HG02885 (cell line): ENCODE data around the gene PCDHGA8.
"Not testable (repeated sequence)": the region's sequence is repeated elsewhere in the genome, so short reads cannot be mapped to it uniquely, and the experiment has no call there.

ENCODE experiments used
- ATAC-seq: cut with Tn5 transposase; IDR thresholded peaks from one replicate; pipeline ENCODE4 v1.9.1; 2021; ENCODE audit warnings: mild to moderate bottlenecking; ENCODE audit not compliant: unreplicated experiment, poor library complexity

PCDHGA8 gene

DNA sequence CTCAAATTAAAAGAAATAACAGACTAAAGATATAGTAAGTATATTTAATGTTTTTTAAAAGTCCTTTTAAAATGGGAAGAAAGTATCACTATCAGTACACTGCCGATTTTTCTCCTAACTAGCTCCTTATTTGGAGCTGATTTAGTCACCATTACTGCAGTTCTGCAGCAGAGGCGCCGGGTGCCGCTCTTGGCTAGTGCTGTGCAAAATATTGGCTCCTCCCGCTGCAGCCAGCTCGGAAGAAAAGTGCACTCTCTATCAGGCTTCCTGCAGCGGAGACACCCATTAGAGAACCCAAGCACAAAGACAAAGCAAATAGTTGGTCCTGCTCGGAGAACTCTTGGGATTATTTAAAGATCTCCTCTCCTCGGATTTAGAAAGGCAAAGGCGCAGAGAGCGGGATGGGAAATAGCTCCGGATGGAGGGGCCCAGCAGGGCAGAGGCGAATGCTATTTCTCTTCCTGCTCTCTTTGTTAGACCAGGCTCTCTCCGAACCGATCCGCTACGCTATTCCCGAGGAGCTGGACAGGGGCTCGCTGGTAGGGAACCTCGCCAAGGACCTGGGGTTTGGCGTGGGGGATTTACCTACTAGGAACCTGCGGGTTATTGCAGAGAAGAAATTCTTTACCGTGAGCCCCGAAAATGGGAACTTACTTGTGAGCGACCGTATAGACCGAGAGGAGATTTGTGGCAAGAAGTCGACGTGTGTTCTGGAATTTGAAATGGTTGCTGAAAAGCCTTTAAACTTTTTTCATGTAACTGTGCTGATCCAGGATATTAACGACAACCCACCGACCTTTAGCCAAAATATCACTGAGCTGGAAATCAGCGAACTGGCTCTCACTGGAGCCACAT lies 22.2 kb upstream of the PCDHGA8 start, which contains the start of gene PCDHGB3:
Gene PCDHGB3, plus strand, starts transcription at position 249 of the 855 bp plus-strand sequence. Its CDS starts 153 bp downstream, at position 402.
- peak; percentile 97 for ATAC-seq

DNA sequence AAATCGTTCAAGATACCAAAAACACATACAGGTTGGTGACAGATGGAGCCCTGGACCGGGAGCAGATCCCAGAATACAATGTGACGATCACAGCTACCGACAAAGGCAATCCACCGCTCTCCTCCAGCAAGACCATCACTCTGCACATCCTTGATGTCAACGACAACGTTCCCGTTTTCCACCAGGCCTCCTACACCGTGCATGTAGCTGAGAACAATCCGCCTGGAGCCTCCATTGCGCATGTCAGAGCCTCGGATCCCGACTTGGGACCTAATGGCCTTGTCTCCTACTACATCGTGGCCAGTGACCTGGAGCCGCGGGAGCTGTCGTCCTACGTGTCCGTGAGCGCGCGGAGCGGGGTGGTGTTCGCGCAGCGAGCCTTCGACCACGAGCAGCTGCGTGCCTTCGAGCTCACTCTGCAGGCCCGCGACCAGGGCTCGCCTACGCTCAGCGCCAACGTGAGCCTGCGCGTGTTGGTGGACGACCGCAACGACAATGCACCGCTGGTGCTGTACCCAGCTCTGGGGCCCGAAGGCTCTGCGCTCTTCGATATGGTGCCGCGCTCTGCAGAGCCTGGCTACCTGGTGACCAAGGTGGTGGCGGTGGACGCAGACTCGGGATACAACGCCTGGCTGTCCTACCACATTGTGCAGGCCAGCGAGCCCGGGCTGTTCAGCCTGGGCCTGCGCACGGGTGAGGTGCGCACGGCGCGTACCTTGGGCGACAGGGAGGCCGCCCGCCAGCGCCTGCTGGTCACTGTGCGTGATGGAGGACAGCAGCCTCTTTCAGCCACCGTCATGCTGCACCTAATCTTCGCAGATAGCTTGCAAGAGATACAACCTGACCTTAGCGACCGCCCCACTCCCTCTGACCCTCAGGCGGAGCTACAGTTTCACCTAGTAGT lies 20.6 kb upstream of the PCDHGA8 start:
- ATAC-seq: no peak

DNA sequence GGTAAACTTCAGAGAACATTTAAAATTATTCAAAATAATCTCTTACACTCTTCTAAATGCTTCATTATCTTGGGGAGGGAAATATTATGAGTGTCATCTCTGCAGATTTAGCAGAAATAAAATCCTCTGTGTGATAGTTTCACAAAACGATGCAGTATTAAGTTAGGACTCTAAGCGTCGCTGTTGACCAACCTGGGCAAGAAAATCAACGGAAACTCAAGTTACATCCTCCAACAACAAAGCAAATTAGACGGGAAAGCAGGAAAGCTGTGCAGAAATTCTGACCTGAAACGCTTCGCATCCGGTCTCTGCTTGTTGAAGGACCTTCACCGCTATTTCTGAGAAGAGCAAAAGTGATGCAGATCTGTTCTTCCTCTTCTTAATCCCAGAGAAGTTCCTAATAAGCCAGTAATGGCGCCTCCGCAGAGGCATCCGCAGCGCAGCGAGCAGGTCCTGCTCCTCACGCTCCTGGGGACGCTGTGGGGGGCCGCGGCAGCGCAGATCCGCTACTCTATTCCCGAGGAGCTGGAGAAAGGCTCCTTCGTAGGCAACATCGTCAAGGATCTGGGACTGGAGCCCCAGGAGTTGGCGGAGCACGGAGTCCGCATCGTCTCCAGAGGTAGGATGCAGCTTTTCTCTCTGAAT lies 18.6 kb upstream of the PCDHGA8 start, which contains the start of gene PCDHGA6:
Gene PCDHGA6, plus strand, starts transcription at position 219 of the 645 bp plus-strand sequence. Its CDS starts 193 bp downstream, at position 412.
- no peak for ATAC-seq

DNA sequence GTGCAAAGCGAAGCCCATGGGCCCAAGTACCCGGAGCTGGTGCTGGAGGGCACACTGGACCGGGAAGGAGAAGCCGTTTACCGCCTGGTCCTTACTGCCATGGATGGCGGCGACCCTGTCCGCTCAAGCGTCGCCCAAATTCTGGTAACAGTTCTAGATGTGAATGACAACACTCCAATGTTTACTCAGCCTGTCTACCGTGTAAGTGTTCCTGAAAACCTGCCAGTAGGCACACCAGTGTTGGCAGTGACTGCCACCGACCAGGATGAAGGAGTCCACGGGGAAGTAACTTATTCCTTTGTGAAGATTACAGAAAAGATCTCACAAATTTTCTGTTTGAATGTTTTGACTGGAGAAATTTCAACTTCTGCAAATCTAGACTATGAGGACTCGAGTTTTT lies 17.8 kb upstream of the PCDHGA8 start:
- ATAC-seq: no peak

DNA sequence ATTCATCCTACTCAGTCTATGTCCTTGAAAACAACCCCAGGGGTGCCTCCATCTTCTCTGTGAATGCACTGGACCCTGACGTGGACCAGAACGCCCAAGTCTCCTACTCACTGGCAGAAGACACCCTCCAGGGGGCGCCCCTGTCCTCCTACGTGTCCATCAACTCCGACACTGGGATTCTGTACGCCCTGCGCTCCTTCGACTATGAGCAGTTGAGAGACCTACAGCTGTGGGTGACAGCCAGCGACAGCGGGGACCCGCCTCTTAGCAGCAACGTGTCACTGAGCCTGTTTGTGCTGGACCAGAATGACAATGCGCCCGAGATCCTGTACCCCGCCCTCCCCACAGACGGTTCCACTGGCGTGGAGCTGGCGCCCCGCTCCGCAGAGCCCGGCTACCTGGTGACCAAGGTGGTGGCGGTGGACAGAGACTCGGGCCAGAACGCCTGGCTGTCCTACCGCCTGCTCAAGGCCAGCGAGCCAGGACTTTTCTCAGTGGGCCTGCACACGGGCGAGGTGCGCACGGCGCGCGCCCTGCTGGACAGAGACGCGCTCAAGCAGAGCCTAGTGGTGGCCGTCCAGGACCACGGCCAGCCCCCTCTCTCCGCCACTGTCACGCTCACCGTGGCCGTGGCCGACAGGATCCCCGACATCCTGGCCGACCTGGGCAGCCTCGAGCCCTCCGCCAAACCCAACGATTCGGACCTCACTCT lies 16.8 kb upstream of the PCDHGA8 start:
- not testable (repeated sequence) for ATAC-seq

DNA sequence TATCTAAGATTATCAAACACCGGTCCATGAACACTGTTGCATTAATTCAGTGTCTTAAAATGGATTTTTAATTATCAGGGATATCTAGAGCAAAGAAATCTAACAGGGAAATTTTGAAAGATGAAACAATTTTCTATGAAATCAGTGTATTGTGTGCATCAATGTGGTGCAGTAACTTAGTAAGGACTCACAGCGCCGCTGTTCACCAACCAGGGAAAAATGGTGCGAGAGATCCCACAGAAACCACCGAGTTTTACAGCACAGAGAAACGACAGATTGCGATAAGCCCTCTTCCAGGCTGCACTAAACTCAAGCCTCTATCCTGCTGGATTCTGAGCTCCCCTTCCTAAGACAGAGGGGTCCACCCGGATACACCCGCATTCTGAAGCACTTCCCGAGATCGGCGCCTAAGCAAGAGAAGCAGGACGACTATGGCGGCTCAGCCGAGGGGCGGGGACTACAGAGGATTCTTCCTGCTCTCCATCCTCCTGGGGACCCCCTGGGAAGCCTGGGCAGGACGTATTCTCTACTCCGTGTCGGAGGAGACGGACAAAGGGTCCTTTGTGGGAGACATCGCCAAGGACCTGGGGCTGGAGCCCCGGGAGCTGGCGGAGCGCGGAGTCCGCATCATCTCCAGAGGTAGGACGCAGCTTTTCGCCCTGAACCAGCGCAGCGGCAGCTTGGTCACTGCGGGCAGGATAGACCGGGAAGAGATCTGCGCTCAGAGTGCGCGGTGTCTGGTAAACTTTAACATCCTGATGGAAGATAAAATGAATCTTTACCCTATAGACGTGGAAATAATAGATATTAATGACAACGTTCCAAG lies 9.8 kb upstream of the PCDHGA8 start, which contains the start of gene PCDHGA7:
Gene PCDHGA7, plus strand, starts transcription at position 274 of the 826 bp plus-strand sequence. Its CDS starts 158 bp downstream, at position 432.
- ATAC-seq: peak; percentile 85

DNA sequence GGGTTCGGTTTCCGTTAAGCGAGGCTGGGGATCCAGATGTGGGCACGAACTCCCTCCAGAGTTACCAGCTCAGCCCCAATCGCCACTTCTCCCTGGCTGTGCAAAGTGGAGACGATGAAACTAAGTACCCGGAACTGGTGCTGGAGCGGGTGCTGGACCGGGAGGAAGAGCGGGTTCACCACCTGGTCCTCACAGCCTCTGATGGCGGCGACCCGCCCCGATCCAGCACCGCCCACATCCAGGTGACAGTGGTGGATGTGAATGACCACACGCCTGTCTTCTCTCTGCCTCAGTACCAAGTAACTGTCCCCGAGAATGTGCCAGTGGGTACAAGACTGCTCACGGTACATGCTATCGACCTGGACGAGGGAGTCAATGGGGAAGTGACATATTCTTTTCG lies 9.1 kb upstream of the PCDHGA8 start:
- ATAC-seq: no peak

DNA sequence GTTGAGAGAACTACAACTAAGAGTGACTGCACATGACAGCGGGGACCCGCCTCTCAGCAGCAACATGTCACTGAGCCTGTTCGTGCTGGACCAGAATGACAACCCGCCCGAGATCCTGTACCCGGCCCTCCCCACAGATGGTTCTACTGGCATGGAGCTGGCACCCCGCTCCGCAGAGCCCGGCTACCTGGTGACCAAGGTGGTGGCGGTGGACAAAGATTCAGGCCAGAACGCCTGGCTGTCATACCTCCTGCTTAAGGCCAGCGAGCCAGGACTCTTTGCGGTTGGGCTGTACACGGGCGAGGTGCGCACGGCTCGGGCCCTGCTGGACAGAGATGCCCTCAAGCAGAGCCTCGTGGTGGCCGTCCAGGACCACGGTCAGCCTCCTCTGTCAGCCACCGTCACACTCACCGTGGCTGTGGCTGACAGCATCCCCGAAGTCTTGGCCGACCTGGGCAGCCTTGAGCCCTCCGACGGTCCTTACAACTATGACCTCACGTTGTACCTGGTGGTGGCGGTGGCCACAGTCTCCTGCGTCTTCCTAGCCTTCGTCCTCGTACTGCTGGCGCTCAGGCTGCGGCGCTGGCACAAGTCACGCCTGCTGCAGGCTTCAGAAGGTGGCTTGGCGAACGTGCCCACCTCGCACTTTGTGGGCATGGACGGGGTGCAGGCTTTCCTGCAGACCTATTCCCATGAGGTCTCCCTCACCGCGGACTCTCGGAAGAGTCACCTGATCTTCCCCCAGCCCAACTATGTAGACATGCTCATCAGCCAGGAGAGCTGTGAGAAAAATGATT lies 7.8 kb upstream of the PCDHGA8 start:
- ATAC-seq: no peak

DNA sequence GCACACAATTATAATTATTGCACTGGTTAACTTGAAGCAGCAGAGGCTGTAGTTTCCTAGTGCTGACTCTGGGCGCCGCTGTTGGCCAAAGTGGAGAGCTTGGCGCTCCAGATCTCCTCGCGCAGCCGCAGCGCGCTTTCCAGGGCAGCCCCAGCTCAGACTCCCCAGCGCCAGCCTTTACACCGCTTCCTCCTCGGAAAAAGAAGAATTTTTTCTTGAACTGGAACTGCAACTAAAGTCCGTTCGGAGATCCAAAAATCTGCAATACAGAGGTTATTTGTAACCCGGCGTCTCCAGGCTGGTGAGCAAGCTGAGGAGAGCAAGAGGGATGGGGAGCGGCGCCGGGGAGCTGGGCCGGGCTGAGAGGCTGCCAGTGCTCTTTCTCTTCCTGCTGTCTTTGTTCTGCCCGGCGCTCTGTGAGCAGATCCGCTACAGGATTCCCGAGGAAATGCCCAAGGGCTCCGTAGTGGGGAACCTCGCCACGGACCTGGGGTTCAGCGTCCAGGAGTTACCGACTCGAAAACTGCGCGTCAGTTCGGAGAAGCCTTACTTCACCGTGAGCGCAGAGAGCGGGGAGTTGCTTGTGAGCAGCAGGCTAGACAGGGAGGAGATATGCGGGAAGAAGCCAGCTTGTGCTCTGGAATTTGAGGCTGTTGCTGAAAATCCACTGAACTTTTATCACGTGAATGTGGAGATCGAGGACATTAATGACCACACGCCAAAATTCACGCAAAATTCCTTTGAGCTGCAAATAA lies 4.7 kb upstream of the PCDHGA8 start, which contains the start of gene PCDHGB4:
Gene PCDHGB4, plus strand, starts transcription at position 142 of the 755 bp plus-strand sequence. Its CDS starts 187 bp downstream, at position 329.
- peak; percentile 79 for ATAC-seq

DNA sequence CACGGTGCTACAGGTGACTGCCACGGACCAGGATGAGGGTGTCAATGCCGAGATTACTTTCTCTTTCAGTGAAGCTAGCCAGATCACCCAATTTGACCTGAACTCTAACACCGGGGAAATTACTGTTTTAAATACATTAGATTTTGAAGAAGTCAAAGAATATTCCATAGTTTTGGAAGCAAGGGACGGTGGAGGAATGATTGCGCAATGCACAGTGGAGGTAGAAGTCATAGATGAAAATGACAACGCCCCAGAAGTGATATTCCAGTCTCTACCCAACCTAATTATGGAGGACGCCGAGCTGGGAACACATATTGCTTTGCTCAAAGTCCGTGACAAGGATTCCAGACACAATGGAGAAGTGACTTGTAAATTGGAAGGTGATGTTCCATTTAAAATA lies 3.8 kb upstream of the PCDHGA8 start:
- ATAC-seq: no peak

DNA sequence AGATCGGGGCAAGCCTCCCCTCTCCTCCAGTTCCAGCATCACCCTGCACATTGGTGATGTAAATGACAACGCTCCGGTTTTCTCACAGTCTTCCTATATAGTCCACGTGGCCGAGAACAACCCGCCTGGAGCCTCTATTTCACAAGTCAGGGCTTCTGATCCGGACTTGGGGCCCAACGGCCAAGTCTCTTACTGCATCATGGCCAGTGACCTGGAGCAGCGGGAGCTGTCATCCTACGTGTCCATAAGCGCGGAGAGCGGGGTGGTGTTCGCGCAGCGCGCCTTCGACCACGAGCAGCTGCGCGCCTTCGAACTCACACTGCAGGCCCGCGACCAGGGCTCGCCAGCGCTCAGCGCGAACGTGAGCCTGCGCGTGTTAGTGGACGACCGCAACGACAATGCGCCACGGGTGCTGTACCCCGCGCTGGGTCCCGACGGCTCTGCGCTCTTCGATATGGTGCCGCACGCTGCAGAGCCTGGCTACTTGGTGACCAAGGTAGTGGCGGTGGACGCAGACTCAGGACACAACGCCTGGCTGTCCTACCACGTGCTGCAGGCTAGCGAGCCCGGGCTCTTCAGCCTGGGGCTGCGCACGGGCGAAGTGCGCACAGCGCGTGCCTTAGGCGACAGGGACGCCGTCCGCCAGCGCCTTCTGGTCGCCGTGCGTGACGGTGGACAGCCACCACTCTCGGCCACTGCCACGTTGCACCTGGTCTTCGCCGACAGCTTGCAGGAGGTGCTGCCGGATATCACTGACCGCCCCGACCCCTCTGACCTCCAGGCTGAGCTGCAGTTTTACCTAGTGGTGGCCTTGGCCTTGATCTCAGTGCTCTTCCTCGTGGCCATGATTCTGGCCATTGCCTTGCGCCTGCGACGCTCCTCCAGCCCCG lies 3.0 kb upstream of the PCDHGA8 start:
- ATAC-seq: no peak

DNA sequence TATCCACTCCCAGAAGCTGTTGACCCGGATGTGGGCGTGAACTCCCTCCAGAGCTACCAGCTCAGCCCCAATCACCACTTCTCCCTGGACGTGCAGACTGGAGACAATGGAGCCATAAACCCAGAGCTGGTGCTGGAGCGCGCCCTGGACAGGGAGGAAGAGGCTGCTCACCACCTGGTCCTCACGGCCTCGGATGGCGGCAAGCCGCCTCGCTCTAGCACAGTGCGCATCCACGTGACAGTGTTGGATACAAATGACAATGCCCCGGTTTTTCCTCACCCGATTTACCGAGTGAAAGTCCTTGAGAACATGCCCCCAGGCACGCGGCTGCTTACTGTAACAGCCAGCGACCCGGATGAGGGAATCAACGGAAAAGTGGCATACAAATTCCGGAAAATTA lies 834 bp downstream of the PCDHGA8 start:
- ATAC-seq: no peak

DNA sequence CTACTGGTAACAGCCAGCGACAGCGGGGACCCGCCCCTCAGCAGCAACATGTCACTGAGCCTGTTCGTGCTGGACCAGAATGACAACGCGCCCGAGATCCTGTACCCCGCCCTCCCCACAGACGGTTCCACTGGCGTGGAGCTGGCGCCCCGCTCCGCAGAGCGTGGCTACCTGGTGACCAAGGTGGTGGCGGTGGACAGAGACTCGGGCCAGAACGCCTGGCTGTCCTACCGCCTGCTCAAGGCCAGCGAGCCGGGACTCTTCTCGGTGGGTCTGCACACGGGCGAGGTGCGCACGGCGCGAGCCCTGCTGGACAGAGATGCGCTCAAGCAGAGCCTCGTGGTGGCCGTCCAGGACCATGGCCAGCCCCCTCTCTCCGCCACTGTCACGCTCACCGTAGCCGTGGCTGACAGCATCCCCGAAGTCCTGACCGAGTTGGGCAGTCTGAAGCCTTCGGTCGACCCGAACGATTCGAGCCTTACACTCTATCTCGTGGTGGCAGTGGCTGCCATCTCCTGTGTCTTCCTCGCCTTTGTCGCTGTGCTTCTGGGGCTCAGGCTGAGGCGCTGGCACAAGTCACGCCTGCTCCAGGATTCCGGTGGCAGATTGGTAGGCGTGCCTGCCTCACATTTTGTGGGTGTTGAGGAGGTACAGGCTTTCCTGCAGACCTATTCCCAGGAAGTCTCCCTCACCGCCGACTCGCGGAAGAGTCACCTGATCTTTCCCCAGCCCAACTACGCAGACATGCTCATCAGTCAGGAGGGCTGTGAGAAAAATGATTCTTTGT lies 2.2 kb downstream of the PCDHGA8 start:
- not testable (repeated sequence) for ATAC-seq

DNA sequence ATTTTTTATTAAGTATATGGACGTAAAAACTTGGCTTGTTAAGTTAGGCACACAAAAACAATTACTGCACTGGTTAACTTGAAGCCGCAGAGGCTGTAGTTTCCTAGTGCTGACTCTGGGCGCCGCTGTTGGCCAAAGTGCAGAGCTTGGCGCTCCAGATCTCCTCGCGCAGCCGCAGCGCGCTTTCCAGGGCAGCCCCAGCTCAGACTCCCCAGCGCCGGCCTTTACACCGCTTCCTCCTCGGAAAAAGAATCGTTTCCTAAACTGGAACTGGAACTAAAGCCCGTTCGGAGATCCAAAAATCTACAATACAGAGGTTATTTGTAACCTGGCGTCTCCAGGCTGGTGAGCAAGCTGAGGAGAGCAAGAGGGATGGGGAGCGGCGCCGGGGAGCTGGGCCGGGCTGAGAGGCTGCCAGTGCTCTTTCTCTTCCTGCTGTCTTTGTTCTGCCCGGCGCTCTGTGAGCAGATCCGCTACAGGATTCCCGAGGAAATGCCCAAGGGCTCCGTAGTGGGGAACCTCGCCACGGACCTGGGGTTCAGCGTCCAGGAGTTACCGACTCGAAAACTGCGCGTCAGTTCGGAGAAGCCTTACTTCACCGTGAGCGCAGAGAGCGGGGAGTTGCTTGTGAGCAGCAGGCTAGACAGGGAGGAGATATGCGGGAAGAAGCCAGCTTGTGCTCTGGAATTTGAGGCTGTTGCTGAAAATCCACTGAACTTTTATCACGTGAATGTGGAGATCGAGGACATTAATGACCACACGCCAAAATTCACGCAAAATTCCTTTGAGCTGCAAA lies 5.5 kb downstream of the PCDHGA8 start, which contains the start of gene PCDHGB5:
Gene PCDHGB5, plus strand, starts transcription at position 192 of the 796 bp plus-strand sequence. Its CDS starts 181 bp downstream, at position 373.
- ATAC-seq: peak; percentile 100

DNA sequence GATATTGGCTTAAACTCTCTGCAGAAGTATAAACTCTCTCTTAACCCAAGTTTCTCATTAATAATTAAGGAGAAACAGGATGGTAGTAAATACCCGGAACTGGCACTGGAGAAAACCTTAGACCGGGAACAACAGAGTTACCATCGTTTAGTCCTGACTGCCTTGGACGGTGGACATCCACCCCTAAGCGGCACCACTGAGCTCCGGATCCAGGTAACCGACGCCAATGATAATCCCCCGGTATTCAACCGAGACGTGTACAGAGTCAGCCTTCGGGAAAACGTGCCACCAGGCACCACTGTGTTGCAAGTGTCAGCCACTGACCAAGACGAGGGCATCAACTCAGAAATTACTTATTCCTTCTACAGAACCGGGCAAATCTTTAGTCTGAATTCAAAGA lies 6.2 kb downstream of the PCDHGA8 start:
- no peak for ATAC-seq
